B cell (primary cell): ENCODE data around the gene LEMD3. TPM values are rescaled to one million over a fixed set of nuclear protein-coding genes. Genes with fewer than 3 reads are reported as not detected.

Experiments
- ATAC-seq: fragments of 200-7000 bp; cut with Tn5 transposase; one replicate; pipeline ENCODE4 v1.10.0; 2021; ENCODE audit warnings: low read depth, mild to moderate bottlenecking, moderate number of reproducible peaks, moderate library complexity
- CTCF ChIA-PET: fragments of 350-600 bp; sonication (Branson Sonifier 250); formaldehyde crosslinking; loops from one replicate; lab custom pipeline; 2021; ENCODE audit warnings: antibody characterized with exemption, inconsistent platforms; lab: Charles Lee
- POLR2A ChIA-PET: fragments of 350-600 bp; sonication (Branson Sonifier 250); formaldehyde crosslinking; loops from one replicate; lab custom pipeline; 2021; ENCODE audit warnings: antibody characterized with exemption; lab: Charles Lee
- DNase-seq: peaks from one replicate; pipeline ENCODE4 v3.0.0; 2013
- H2AFZ ChIP-seq: 2 replicates; pipeline ENCODE4 v1.6.1; 2012; ENCODE audit warnings: mild to moderate bottlenecking, low read depth, low read length; ENCODE audit not compliant: insufficient read depth, poor library complexity, severe bottlenecking
- H3K27ac ChIP-seq, 2 donors: 1 replicate in 1 of 2; 2 replicates in 1 of 2; pipeline ENCODE4 v1.5.1; 2012 to 2013; ENCODE audit warnings: low read length in 2 of 2, mild to moderate bottlenecking in 2 of 2, moderate library complexity in 1 of 2
- H3K27me3 ChIP-seq, 4 experiments: fragments of 200-600 bp in 1 of 4; sonication (generic) in 1 of 4; replicated peaks in 1 of 4; 1 replicate in 2 of 4; 2 replicates in 2 of 4; pipeline versions ENCODE4 v1.6.1 to v1.7.0; 2013 to 2016; ENCODE audit warnings: low read length in 3 of 4, mild to moderate bottlenecking in 2 of 4, mixed read lengths in 1 of 4, moderate library complexity in 1 of 4; ENCODE audit not compliant: insufficient read depth in 4 of 4, control insufficient read depth in 3 of 4; ENCODE audit errors: control extremely low read depth in 1 of 4
- H3K36me3 ChIP-seq, 2 experiments: replicated peaks in 1 of 2; 1 replicate in 1 of 2; 2 replicates in 1 of 2; pipeline versions ENCODE4 v1.6.1 to v1.7.1; 2013; ENCODE audit warnings: low read length in 1 of 2; ENCODE audit not compliant: insufficient read depth in 2 of 2, control insufficient read depth in 1 of 2; ENCODE audit errors: control extremely low read depth in 1 of 2, extremely low read depth in 1 of 2
- H3K4me1 ChIP-seq, 2 donors: fragments of 200-600 bp in 1 of 2; sonication (generic) in 1 of 2; 1 replicate in 1 of 2; 2 replicates in 1 of 2; pipeline versions ENCODE4 v1.5.1 to v1.6.1; 2013 to 2017; ENCODE audit warnings: low read length in 2 of 2; ENCODE audit not compliant: control insufficient read depth in 2 of 2, insufficient read depth in 2 of 2
- H3K4me2 ChIP-seq: replicated peaks from 2 replicates; pipeline ENCODE3; 2012; ENCODE audit warnings: mild to moderate bottlenecking, low read depth, low read length; ENCODE audit not compliant: poor library complexity, severe bottlenecking
- H3K4me3 ChIP-seq, 5 experiments: fragments of 200-600 bp in 1 of 5; sonication (generic) in 1 of 5; 1 replicate in 3 of 5; 2 replicates in 2 of 5; pipeline versions ENCODE4 v1.5.1 to v1.7.0; 2011 to 2016; ENCODE audit warnings: low read length in 4 of 5, mild to moderate bottlenecking in 4 of 5, low read depth in 2 of 5, control low read depth in 1 of 5, moderate library complexity in 1 of 5; ENCODE audit not compliant: insufficient read depth in 1 of 5; ENCODE audit errors: control extremely low read depth in 1 of 5, extremely low read depth in 1 of 5
- H3K79me2 ChIP-seq: fragments of 200-600 bp; sonication (generic); one replicate; pipeline ENCODE4 v1.6.0; 2016; ENCODE audit warnings: low read length; ENCODE audit not compliant: control insufficient read depth, insufficient read depth
- H3K9ac ChIP-seq: fragments of 200-600 bp; sonication (generic); 2 replicates; pipeline ENCODE4 v1.6.1; 2017; ENCODE audit warnings: mild to moderate bottlenecking, low read length, moderate library complexity
- H3K9me3 ChIP-seq, 3 donors: one replicate each; pipeline versions ENCODE4 v1.6.1 to v1.7.1; 2013; ENCODE audit warnings: low read length in 2 of 3; ENCODE audit not compliant: control insufficient read depth in 2 of 3, insufficient read depth in 1 of 3; ENCODE audit errors: control extremely low read depth in 1 of 3
- H4K20me1 ChIP-seq: 2 replicates; pipeline ENCODE4 v1.6.0; 2012; ENCODE audit warnings: mild to moderate bottlenecking, low read length; ENCODE audit not compliant: insufficient read depth, control insufficient read depth, poor library complexity, severe bottlenecking
- H3K27ac Mint-ChIP-seq: one replicate; pipeline ENCODE4 v1.8.0; 2021; ENCODE audit warnings: mixed read lengths
- H3K27me3 Mint-ChIP-seq: one replicate; pipeline ENCODE4 v1.8.0; 2021; ENCODE audit warnings: mixed read lengths
- H3K4me1 Mint-ChIP-seq: one replicate; pipeline ENCODE4 v1.8.0; 2021; ENCODE audit warnings: mixed read lengths
- H3K4me3 Mint-ChIP-seq: one replicate; pipeline ENCODE4 v1.8.0; 2021; ENCODE audit warnings: mixed read lengths
- H3K9me3 Mint-ChIP-seq: one replicate; pipeline ENCODE4 v1.8.0; 2022; ENCODE audit warnings: mixed read lengths; ENCODE audit not compliant: insufficient read depth
- CTCF ChIP-seq: fragments of 200-600 bp; IDR thresholded peaks from one replicate; pipeline ENCODE4 v1.8.0; 2022; ENCODE audit warnings: antibody characterized with exemption, mild to moderate bottlenecking
- EZH2 ChIP-seq: IDR thresholded peaks from 2 replicates; pipeline ENCODE4 v1.6.1; 2012; ENCODE audit warnings: borderline replicate concordance, low read depth, mild to moderate bottlenecking, moderate library complexity, low read length; ENCODE audit not compliant: insufficient read depth, poor library complexity, severe bottlenecking
- WGBS: methylation state at CpG from one replicate; pipeline ENCODE4 v1.1.5; 2013; ENCODE audit warnings: missing lambda C conversion rate; ENCODE audit not compliant: insufficient coverage; 5-methylcytosine and 5-hydroxymethylcytosine counted together
- intact Hi-C: fragments of 100-400 bp; cut with micrococcal nuclease; formaldehyde crosslinking; loops from one replicate; pipeline ENCODE4 v1.10.0; 2022
- polyA plus RNA-seq: library from polyadenylated mRNA; depleted of rRNA; stranded (reverse); fragments of >200 nt; gene quantifications from 2 replicates; pipeline ENCODE4 v1.2.3, GENCODE V29; 2012
- total RNA-seq, 2 donors: library from RNA; stranded (reverse); fragments of 120-200 nt in 1 of 2; gene quantifications; 1 replicate in 1 of 2; 2 replicates in 1 of 2; pipeline versions ENCODE4 v1.2.3 to v1.2.4, GENCODE V29; 2013 to 2022

The LEMD3 gene
- total and polyA plus RNA-seq, 2 donors (not counting 1 experiment from before 2014, with no cell fraction given): 19.4 to 71.8 TPM

- Histone ChIP-seq H2AFZ (no peak overlapping the region), H3K79me2 (peaks cover 25% of the 10 kb centered on the region), H3K9ac (no peak overlapping the region), H4K20me1 (no peaks in the 10 kb centered on the region), H3K4me1 (peaks cover 0 to 6% of the 10 kb centered on the region in 2 donors), H3K4me3 (no peak overlapping the region), H3K4me2 (no peak overlapping the region), H3K9me3 (no peaks in the 10 kb centered on the region), H3K36me3 (no peaks in the 10 kb centered on the region), H3K27ac (no peak overlapping the region), H3K27me3 (peaks cover 0 to 6% (median 2%) of the 10 kb centered on the region in 4 experiments)
- Mint-ChIP-seq H3K27ac (no peak overlapping the region), H3K4me3 (no peak overlapping the region), H3K27me3 (peaks cover 11% of the 10 kb centered on the region), H3K4me1 (peaks cover 2% of the 10 kb centered on the region), H3K9me3 (no peaks in the 10 kb centered on the region)
- WGBS: no CpG with 5 or more reads among the region's 2 CpGs
- ChIA-PET CTCF (no interaction called here), POLR2A (no interaction called here)
- intact Hi-C loops: no loop called here
- TF ChIP-seq EZH2 (no peak), CTCF (no peak)
- DNase-seq: no peak
- no peak for ATAC-seq
These were observed 5.1 kb upstream of the LEMD3 start for GRCh38 chr12:65164244-65164643.

- CTCF ChIA-PET: no interaction called here
- no peak overlapping the region for H3K27ac Mint-ChIP-seq
These were observed 4.6 kb upstream of the LEMD3 start for GRCh38 chr12:65164774-65165173.

More at GRCh38 chr12:65164774-65165173, 4.6 kb upstream of the LEMD3 start:
- H3K4me1 ChIP-seq: peaks cover 0 to 6% of the 10 kb centered on the region in 2 donors
- Mint-ChIP-seq H3K4me3 (no peak overlapping the region), H3K27me3 (peaks cover 9% of the 10 kb centered on the region), H3K4me1 (peaks cover 5% of the 10 kb centered on the region), H3K9me3 (no peaks in the 10 kb centered on the region)
- H3K4me2 ChIP-seq: no peak overlapping the region
- H3K9me3 ChIP-seq: no peaks in the 10 kb centered on the region
- DNase-seq: no peak
- no peaks in the 10 kb centered on the region for H3K36me3 ChIP-seq
- intact Hi-C loops: loop anchor here (5.0 kb wide), 2 partner anchors 942 to 1073 kb away; partner anchors contain the start of gene KICS2
- H3K9ac ChIP-seq: no peak overlapping the region
- H3K4me3 ChIP-seq: no peak overlapping the region
- peaks cover 0 to 6% (median 2%) of the 10 kb centered on the region in 4 experiments for H3K27me3 ChIP-seq
- POLR2A ChIA-PET: no interaction called here
- peaks cover 31% of the 10 kb centered on the region for H3K79me2 ChIP-seq
- no peaks in the 10 kb centered on the region for H4K20me1 ChIP-seq
- TF ChIP-seq EZH2: no peak
- TF ChIP-seq CTCF: no peak
- no peak overlapping the region for H3K27ac ChIP-seq
- ATAC-seq: no peak
- H2AFZ ChIP-seq: no peak overlapping the region
